GM12878 (cell line): ENCODE data around the gene TNNT2. TPM values are rescaled to one million over a fixed set of nuclear protein-coding genes. Genes with fewer than 3 reads are reported as not detected.

Source experiments
- ATAC-seq: fragments of 200-7000 bp; cut with Tn5 transposase; 3 replicates; pipeline ENCODE4 v1.9.1; 2020; ENCODE audit warnings: mild to moderate bottlenecking, moderate library complexity
- BruUV-seq: library from RNA; stranded (reverse); fragments of 400-500 nt; replicated peaks from 2 replicates; lab custom pipeline; 2021; lab: Mats Ljungman, UMichigan
- CTCF ChIA-PET: fragments of 300-600 bp; sonication (Branson Sonifier 250); formaldehyde crosslinking; extraction: SDS; loops from one replicate; lab custom pipeline; 2021; ENCODE audit warnings: inconsistent platforms; lab: Yijun Ruan, JAX
- POLR2A ChIA-PET: fragments of 350-600 bp; formaldehyde crosslinking; extraction: SDS; loops from one replicate; lab custom pipeline; 2021; ENCODE audit warnings: inconsistent platforms; lab: Charles Lee
- RAD21 ChIA-PET: fragments of 300-600 bp; sonication (Branson Sonifier 250); formaldehyde crosslinking; loops from one replicate; lab custom pipeline; 2023; ENCODE audit warnings: antibody characterized with exemption; ENCODE audit not compliant: unreplicated experiment; lab: Charles Lee
- SMC1A ChIA-PET: fragments of 300-600 bp; sonication (Branson Sonifier 250); formaldehyde crosslinking; loops from one replicate; lab custom pipeline; 2023; ENCODE audit not compliant: unreplicated experiment, uncharacterized antibody; lab: Charles Lee
- DNase-seq: peaks from one replicate; pipeline ENCODE4 v3.0.0-alpha.2; 2011; ENCODE audit warnings: low read depth, low spot score
- FAIRE-seq: peaks from 3 replicates; lab custom pipeline; 2011; peaks lifted over from hg19 to GRCh38; lab: Jason Lieb, UNC
- H2AFZ ChIP-seq: 2 replicates; pipeline ENCODE4 v1.6.0; 2011; ENCODE audit warnings: low read depth, low read length, control low read depth; ENCODE audit not compliant: control insufficient read depth
- H3K27ac ChIP-seq: 2 replicates; pipeline ENCODE4 v1.5.1; 2011; ENCODE audit warnings: control low read depth; ENCODE audit not compliant: control insufficient read depth, insufficient read depth
- H3K27me3 ChIP-seq, 2 experiments: replicated peaks in 1 of 2; 2 replicates each; pipeline versions ENCODE4 v1.6.0 to v1.6.1; 2011; ENCODE audit warnings: low read length in 1 of 2; ENCODE audit not compliant: control insufficient read depth in 2 of 2, insufficient read depth in 2 of 2
- H3K36me3 ChIP-seq, 2 experiments: 2 replicates each; pipeline ENCODE4 v1.5.1; 2011; ENCODE audit warnings: low read length in 1 of 2; ENCODE audit not compliant: control insufficient read depth in 2 of 2, insufficient read depth in 2 of 2
- H3K4me1 ChIP-seq: 2 replicates; pipeline ENCODE4 v1.6.1; 2011; ENCODE audit warnings: mild to moderate bottlenecking, low read length, moderate library complexity, mixed read lengths; ENCODE audit not compliant: control insufficient read depth, insufficient read depth
- H3K4me2 ChIP-seq: 2 replicates; pipeline ENCODE4 v1.6.0; 2011; ENCODE audit warnings: control low read depth; ENCODE audit not compliant: control insufficient read depth, insufficient read depth
- H3K4me3 ChIP-seq: fragments of 200-600 bp; sonication (generic); 2 replicates; pipeline ENCODE4 v1.5.1; 2016
- H3K79me2 ChIP-seq: 2 replicates; pipeline ENCODE4 v1.6.0; 2011; ENCODE audit warnings: low read length; ENCODE audit not compliant: control insufficient read depth, insufficient read depth
- H3K9ac ChIP-seq: 2 replicates; pipeline ENCODE4 v1.8.0; 2011; ENCODE audit warnings: low read length, control low read depth, mixed read lengths; ENCODE audit not compliant: control insufficient read depth, insufficient read depth
- H3K9me3 ChIP-seq: replicated peaks from 3 replicates; pipeline ENCODE4 v1.5.1; 2011; ENCODE audit warnings: mild to moderate bottlenecking, low read length; ENCODE audit not compliant: control insufficient read depth, insufficient read depth
- H4K20me1 ChIP-seq: 2 replicates; pipeline ENCODE4 v1.6.0; 2011; ENCODE audit not compliant: control insufficient read depth, insufficient read depth
- CEBPZ ChIP-seq: fragments of 150-350 bp; IDR thresholded peaks from 2 replicates; pipeline ENCODE4 v1.6.1; 2016; ENCODE audit warnings: low read depth, low read length
- CHD1 ChIP-seq: IDR thresholded peaks from 2 replicates; pipeline ENCODE4 v1.6.1; 2012; ENCODE audit warnings: low read depth, low read length, improper control_type of control experiment
- CREM ChIP-seq: IDR thresholded peaks from 2 replicates; pipeline ENCODE4 v1.6.1; 2014; ENCODE audit warnings: antibody characterized with exemption, low read depth
- DPF2 ChIP-seq: fragments of 450-650 bp; IDR thresholded peaks from 2 replicates; pipeline ENCODE4 v1.6.1; 2017; ENCODE audit warnings: mild to moderate bottlenecking
- FOXM1 ChIP-seq: IDR thresholded peaks from 2 replicates; pipeline ENCODE4 v1.6.1; 2012; ENCODE audit warnings: low read depth, mild to moderate bottlenecking, inconsistent platforms, low read length, moderate library complexity
- HDAC2 ChIP-seq: fragments of 200-600 bp; sonication (generic); IDR thresholded peaks from 2 replicates; pipeline ENCODE4 v1.6.1; 2017
- KDM1A ChIP-seq: fragments of 200-600 bp; sonication (generic); IDR thresholded peaks from 2 replicates; pipeline ENCODE4 v1.6.1; 2016; ENCODE audit warnings: borderline replicate concordance
- MYB ChIP-seq: fragments of 150-350 bp; IDR thresholded peaks from 2 replicates; pipeline ENCODE4 v1.6.1; 2014; ENCODE audit warnings: mild to moderate bottlenecking, low read depth, low read length, borderline replicate concordance
- NFIC ChIP-seq: IDR thresholded peaks from 2 replicates; pipeline ENCODE4 v1.6.1; 2012; ENCODE audit warnings: low read depth, mild to moderate bottlenecking, inconsistent platforms, low read length, moderate library complexity
- PML ChIP-seq: IDR thresholded peaks from 2 replicates; pipeline ENCODE4 v1.6.1; 2012; ENCODE audit warnings: low read length, inconsistent platforms
- POU2F2 ChIP-seq: IDR thresholded peaks from 3 replicates; pipeline ENCODE4 v1.6.1; 2011; ENCODE audit warnings: low read depth, mild to moderate bottlenecking, low read length, borderline replicate concordance
- PRDM15 ChIP-seq: fragments of 450-650 bp; formaldehyde crosslinking; IDR thresholded peaks from 2 replicates; pipeline ENCODE4 v1.4.0; 2020; ENCODE audit warnings: mild to moderate bottlenecking, moderate library complexity
- RB1 ChIP-seq: fragments of 450-650 bp; formaldehyde crosslinking; IDR thresholded peaks from 2 replicates; pipeline ENCODE4 v1.6.1; 2017; ENCODE audit warnings: mild to moderate bottlenecking, borderline replicate concordance
- TCF3 ChIP-seq: IDR thresholded peaks from 2 replicates; pipeline ENCODE4 v1.6.1; 2012; ENCODE audit warnings: low read depth, mild to moderate bottlenecking, low read length, borderline replicate concordance; ENCODE audit not compliant: insufficient read depth
- WGBS: methylation state at CpG from one replicate; pipeline ENCODE4 v1.1.6; 2016; ENCODE audit warnings: low lambda C conversion rate; ENCODE audit not compliant: insufficient replicate concordance, insufficient coverage; ENCODE audit errors: missing lambda C conversion rate; 5-methylcytosine and 5-hydroxymethylcytosine counted together
- in situ Hi-C: fragments of 300-500 bp; cut with MboI; formaldehyde crosslinking; loops from 9 replicates; pipeline ENCODE4 v1.14.3; 2018; ENCODE audit warnings: mixed read lengths
- intact Hi-C: fragments of 100-400 bp; cut with micrococcal nuclease; formaldehyde crosslinking; loops from one replicate; pipeline ENCODE4 v1.14.2; 2022; ENCODE audit not compliant: unreplicated experiment
- polyA plus RNA-seq, 11 experiments: library from polyadenylated mRNA; depleted of rRNA in 4 of 11; unstranded in 6 of 11; stranded (reverse) in 5 of 11; fragments of >200 nt; fragmentation: Nextera tagmentation in 4 of 11; fragmentation: Illumina TruSeq in 1 of 11; extraction: Ambion mirVana in 4 of 11; extraction: Trizol in 1 of 11; gene quantifications; 1 replicate in 1 of 11; 2 replicates in 10 of 11; pipeline versions ENCODE4 v1.2.1 to v1.2.3, GENCODE V29; 2011 to 2016; ENCODE audit warnings: inconsistent platforms in 2 of 11, missing spikeins in 2 of 11, low read depth in 1 of 11
- total RNA-seq, 4 experiments: library from RNA; depleted of rRNA in 3 of 4; stranded (reverse); fragments of >200 nt in 3 of 4; fragmentation: Illumina TruSeq in 1 of 4; extraction: Trizol in 1 of 4; gene quantifications; 2 replicates each; pipeline versions ENCODE4 v1.2.1 to v1.2.3, GENCODE V29; 2013 to 2021

Gene TNNT2
- total and polyA plus RNA-seq, 10 of the 15 experiments (the other 5 are each of a cell fraction or from before 2014, with no cell fraction given), result 2.2 TPM; not detected in 9

- TF ChIP-seq NFIC (no peak), CHD1 (no peak), PML (no peak)
These were observed 23.4 kb upstream of the TNNT2 start (continued) for GRCh38 chr1:201400852-201401230.

- H3K27ac ChIP-seq, result no peak overlapping the region
- 52% methylated on average over 11 of the region's 11 CpGs for WGBS
- ATAC-seq, result no peak
- no peak for DNase-seq
- H2AFZ ChIP-seq, result no peak overlapping the region
- ChIA-PET SMC1A (interaction anchor here (1.0 to 12.3 kb wide), 2 partner anchors 9 to 11 kb away, joined by 3 to 374 read pairs; no protein-coding TSS in a partner anchor), RAD21 (interaction anchor here (12.1 kb wide), 1 partner anchor 12 kb away, joined by 340 read pairs; no protein-coding TSS in a partner anchor), CTCF (interaction anchor here (0.5 to 14.4 kb wide), 4 partner anchors 12 to 123 kb away, joined by 3 to 623 read pairs (median 4); no protein-coding TSS in a partner anchor), POLR2A (interaction anchor here (11.9 kb wide), 1 partner anchor 12 kb away, joined by 228 read pairs; no protein-coding TSS in a partner anchor)
- no peaks in the 10 kb centered on the region for H3K9me3 ChIP-seq
- BruUV-seq, result no TSS peak
- H3K36me3 ChIP-seq, result no peaks in the 10 kb centered on the region
- no peak overlapping the region for H3K4me2 ChIP-seq
- intact Hi-C loops (no loop called here), in situ Hi-C loops (no loop called here)
- no peak overlapping the region for H3K9ac ChIP-seq
- no peak overlapping the region for H3K4me3 ChIP-seq
- FAIRE-seq, result no peak
- no peaks in the 10 kb centered on the region for H3K79me2 ChIP-seq
- H3K27me3 ChIP-seq, result no peaks in the 10 kb centered on the region
- H3K4me1 ChIP-seq, result peaks cover 11% of the 10 kb centered on the region
- no peaks in the 10 kb centered on the region for H4K20me1 ChIP-seq
- TF ChIP-seq TCF3, result no peak
- no peak for TF ChIP-seq PRDM15 (CRISPR knock-in tag)
- TF ChIP-seq CEBPZ, result no peak
- TF ChIP-seq MYB, result no peak
- no peak for TF ChIP-seq CREM
- TF ChIP-seq KDM1A, result no peak
- TF ChIP-seq RB1, result no peak
- no peak for TF ChIP-seq POU2F2
- no peak for TF ChIP-seq DPF2
- TF ChIP-seq HDAC2, result no peak
- TF ChIP-seq PML, result no peak
- TF ChIP-seq FOXM1, result no peak
These were observed 22.9 kb upstream of the TNNT2 start for GRCh38 chr1:201400212-201400851.
